Stimulated activated CD4-positive, alpha-beta T cell treated with anti-CD3 and anti-CD28 coated beads, Interleukin-1b, Interleukin-23, amount 100 ng/mL, for 24 hours (primary cell): ENCODE results near the gene PIK3R5.

ENCODE experiments used
- DNase-seq, 4 experiments: peaks; one replicate each; pipeline ENCODE4 v3.0.0-alpha.2; 2020; ENCODE audit warnings: low read depth in 4 of 4, low spot score in 1 of 4

The PIK3R5 gene

DNA sequence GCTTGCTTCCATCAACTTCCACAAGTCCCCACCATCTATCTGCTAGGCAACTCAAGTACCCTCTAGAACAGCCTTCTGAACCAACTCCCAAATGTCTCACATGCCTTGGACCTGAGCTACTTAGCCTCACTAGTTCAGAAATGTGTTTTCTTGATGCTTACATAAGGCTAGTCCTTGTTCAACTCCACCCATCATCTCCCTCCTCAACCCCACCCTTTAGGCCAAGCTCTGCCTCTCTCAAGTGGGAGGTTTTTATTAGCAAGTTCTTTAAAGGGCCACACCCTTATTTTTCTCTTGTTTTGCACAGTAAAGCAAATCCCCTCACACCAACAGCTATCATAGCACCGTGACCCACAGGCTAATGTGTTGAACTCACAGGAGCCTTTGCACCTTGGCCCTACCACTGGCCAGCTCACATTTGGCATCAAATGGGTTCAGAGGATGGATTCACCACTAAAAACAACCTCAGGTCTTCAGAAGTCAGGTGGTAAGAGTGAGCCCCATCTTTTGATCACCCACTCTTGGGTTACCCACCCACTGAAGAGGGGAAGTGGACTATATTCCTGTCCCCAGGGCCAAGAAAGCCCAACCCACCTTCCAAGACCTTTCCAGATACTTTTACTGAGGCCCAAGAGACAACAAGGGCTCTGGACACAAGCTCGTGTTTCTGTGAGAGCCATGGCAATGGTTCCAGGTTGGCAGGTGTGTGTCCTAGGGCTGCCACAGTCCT, 12.2 kb downstream of the PIK3R5 start:
- no peak for DNase-seq

DNA sequence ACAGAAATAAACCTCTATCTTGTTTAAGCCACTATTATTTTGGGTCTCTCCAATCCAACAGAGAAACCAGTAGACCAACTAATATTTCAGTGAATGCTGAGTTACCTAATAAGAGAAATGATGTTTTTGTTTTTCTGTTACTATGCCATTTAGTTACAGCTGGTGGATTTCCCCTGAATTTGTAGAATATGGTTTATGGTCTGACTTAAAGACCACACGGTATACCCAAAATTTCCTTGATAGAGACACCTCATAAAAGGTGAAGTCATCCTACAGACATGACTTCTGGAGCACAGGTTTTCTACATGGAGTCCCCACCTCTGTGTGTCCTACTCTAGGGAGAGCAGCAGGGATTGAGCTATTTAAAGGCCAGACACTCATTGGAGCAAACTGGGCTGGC, 13.3 kb downstream of the PIK3R5 start:
- DNase-seq = no peak

DNA sequence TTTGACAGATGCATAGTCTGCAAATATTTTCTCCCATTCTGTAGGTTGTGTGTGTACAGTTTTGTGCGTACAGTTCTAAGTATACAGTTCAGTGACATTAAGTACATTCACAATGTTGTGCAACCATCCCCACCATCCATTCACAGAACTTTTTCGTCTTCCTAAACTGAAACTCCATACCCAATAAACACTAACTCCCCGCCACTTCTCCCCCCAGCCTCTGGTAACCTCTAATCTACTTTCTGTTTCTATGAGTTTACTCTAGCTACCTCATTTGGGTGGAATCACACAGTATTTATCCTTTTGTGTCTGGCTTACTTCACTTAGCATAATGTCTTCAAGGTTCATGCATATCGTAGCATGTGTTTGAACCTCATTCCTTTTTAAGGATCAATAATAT, 14.3 kb downstream of the PIK3R5 start:
- no peak for DNase-seq

DNA sequence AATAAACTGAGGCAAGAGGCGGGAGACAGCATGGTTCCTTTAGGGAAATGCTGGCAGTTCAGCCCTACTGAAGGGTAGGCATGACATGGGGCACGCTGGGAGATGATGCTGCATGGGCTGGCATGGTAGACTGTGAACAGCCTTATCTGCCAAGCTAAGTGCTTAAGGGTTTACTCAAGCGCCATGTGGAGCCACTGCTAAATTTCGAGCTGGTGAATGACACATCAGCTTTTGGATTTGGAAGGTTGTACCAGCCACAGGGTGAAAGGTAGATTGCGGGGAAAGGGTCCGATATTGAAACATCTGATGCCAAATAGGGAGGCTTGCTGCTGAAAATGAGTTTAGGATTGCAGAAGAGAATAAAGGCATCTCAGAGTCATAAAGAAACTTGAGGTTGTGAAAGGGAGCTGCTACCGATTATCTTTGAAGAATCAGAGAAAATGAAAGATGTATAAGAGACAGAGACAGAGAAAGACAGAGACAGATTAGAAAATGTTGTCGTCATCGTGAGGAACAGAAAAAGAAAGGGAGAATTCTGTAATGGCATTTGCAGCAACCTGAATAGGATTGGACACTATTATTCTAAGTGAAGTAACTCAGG, 16.3 kb downstream of the PIK3R5 start:
- no peak for DNase-seq

DNA sequence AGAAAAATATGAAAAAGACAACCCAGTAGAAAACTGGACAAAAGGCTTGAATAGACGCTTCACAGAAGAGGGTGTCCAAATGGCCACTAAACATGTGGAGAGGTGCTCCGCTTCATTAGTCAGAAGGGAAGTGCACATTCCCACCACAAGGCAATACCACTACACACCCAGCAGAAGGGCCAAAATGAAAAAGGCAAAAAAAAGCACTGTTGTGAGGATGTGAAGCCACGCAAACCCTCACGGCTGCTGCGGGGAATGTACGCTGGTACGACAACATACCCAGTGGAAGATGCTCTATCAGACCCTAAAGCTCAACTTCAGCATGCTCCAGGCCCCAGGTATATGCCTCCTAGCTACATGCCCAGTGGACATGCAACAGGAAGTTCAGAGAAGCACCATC, 17.0 kb downstream of the PIK3R5 start:
- DNase-seq = no peak

DNA sequence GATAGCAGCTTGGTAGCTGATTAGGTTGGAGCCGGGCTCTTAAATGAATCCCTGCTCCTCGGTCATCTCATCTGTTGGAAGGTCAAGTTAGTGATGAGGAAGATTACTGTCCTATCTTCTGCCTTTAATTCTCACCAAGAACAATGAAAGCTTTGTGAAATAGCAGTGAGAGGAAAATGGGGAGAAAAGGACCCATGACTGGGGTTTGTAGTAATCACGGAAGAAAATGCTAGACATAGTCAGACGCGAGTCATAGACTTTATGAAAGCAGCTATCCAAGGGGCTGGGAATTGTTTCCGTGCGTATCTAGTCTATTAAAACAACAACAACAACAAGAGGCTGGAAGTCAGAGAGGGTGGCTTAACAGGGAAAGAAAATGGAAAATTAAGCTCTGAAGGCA, 18.3 kb downstream of the PIK3R5 start:
- no peak for DNase-seq

DNA sequence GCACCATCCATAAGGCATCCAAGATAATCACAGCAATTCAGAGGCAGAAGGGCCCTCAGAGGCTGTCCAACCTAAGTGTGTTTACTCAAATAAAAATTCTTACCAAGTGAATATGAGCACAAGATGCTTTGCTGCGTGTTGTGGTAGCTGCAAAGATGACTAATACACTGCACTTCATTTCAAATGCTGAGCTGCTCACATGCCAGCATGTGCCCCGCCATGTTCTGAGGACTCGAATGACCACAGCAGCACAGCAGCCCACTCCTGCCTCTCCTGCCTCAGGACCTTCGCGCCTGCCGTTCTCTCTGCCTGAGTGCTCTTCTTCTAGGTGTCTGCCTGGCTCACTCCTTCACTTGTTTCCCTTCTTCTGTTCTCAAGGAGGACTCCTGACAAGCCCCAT, 19.0 kb downstream of the PIK3R5 start:
- no peak for DNase-seq

DNA sequence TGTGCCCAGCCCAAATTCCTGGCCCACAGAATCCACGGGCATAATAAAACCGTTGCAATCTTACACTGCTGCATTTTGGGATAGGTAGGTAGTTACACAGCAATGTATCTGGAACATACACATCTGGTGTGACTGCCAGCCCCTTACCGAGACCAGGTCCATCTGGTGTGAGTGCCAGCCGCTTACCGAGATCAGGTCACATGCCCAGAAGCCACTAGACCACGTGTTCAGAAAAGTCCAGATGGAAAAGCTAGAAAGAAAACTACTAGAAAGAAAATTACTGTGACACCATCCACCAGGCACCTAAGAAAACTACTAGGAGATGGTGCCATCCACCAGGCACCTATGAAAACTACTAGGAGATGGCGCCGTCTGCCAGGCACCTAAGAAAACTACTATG, 19.4 kb downstream of the PIK3R5 start:
- no peak for DNase-seq

DNA sequence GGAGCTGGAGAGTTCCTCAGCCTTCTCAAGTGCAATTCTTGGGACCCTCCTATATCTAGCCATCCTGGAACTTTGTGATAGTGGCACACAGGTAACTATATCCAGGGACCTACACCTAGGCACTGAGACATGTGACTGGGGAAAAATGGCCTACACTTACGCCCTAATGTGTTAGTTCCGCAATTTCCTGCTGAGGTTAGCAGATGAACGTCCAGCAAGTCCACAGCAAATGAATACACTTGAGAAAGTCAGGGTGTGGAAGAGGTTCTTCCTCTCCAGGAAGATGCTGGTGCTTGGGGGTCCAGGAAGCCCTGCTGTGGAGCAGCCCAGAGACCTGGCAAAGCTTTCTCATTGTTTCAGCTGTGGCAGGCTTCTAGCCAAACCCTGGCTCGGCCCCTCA, 20.8 kb downstream of the PIK3R5 start:
- DNase-seq = no peak

DNA sequence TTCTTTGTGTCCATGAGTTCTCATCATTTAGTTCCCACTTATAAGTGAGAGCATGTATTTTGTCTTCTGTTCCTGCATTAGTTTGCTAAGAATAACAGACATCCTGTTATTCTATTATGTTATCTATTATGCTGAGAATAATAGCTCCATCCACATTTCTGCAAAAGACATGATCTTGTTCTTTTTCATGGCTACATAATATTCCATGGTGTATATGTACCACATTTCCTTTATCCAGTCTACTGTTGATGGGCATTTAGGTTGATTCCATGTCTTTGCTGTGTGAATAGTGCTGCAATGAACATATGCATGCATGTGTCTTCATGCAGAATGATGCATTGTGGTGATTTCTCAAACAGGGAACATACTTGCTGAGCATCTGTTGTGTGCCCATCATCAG, 21.4 kb downstream of the PIK3R5 start:
- no peak for DNase-seq

DNA sequence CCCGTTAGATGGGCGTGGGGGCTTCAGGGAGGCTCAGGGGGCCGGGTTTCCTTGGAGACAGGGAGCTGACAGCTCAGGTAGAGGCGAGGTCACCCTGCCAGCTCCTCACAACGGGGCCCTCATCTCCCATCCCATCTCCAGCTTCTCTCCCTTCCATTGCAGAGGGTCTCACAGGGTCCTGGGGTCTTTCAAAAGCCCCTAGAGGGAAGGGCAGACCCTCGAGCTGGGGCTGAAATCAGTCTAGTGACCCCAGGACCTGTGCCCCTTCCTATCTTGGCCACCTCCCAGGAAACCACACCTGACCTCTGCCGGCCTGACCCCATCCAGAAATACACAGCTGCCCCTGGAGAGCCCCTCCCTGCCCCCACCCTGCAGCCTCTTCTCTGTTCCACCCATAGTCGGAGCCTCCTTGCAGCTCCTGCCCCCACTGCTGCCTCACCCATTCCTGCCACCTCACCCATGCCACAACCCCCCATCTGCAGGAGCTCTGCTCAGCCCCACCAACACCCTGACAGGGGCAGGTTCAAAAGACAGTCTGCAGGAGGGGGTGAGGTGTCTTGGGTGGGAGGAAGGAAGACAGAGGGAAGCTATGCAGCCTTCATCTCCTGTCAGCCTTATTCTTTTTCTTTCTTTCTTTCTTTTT, 23.4 kb downstream of the PIK3R5 start:
- DNase-seq = no peak

DNA sequence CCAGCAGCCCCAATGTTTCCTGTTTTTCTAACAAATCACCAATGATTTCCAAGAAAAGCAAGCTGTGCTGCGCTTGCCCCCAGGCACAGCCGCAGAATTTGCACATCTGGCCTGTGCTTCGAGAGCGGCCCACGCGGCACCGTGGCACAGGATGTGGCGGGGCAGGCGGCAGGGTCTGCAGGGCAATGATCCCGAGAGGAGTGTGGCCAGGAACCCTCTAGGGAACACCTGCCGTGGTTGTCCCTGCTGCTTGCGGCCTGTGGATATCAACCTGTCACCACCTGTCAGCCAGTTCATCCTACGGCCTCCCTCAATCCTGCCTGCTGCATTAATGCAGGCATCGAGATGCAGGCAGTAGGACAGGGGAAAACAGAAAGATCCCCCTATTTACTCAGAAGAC, 24.0 kb downstream of the PIK3R5 start:
- no peak for DNase-seq

DNA sequence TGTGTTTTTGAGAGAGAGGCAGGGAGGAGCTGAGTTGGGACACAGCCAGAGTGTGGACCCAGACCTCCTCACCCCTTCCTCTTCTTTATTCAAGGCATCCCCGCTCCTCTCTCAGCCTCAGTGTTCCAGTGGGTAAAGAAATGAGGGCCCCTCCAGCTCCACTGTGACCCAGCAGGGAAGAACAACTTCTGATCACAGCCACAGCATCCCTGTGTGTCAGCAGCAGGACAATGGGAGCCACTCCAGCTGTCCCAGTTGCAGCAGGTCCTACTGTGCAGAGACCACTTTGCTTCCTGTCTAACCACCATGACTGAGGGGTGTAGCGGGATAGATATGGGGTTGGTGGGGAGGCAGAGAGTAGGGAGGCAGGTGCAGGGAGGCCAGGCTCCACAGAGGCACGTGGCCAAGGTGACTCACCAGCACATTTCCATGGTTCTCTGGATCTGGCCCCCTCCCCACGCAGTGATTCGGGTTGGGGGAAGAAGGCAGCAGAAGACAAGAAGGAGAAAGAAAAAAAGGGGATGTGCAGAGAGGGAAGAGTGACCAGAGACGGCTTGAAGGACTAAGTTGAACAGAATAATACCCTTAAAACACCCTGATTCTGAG, 24.5 kb downstream of the PIK3R5 start:
- DNase-seq = no peak

DNA sequence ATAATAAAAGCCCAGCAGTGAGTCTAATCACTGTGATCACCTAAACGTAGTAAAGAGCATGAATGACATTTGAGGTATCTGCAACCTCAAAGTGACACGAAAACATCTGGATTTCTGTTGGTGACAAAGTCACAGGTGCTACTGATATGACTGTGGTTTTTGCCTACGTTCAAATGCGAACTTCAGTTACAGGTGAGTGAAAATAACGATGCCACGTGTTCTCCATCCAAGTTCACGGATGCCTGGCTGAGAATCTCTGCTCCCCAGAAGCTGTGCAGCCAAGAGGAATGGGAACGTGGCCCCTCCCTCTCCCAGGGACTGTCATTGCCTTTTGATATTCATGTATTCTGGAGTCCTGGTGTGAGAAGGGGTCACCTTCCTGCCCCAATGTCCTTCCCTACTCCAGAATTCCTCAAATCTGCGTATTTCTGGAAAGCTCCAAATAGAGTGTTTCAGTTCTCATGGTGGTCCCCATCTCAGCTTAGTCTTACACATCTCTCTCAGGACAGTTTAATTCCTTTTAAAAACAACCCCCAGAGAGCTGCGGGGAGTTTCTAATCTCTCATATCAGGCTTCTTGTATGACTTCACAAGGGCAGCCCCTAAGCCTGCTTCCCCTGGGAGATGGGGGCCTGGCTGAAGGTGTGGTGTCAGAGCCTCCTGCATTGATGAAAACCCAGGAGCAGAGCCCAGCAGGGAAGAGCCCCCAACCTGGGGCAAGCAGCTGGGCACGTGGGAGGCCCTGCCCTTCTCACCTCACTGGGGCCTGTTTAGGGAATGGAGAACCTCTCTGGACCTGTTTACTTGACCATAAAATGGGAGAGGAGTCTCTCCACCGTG, 25.8 kb downstream of the PIK3R5 start:
- no peak for DNase-seq

DNA sequence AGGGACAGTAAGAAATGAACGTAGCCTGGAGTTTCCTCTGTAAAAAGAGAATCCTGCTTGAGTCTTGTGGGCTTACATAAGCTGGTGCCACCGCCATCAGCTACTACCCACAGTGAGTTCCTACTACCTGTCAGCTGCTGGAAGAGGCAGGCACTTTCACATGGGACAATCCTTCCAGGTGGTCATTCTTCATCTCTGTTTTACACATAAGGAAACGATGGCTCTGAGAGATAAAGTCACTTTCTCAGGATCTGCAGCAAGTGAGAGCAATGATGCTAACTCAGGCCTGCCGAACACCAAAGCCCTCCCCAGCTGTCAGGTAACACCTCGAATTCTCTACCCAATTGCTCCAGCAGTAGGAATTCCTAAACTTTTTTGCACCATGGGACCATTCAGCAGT, 26.6 kb downstream of the PIK3R5 start:
- DNase-seq = no peak

DNA sequence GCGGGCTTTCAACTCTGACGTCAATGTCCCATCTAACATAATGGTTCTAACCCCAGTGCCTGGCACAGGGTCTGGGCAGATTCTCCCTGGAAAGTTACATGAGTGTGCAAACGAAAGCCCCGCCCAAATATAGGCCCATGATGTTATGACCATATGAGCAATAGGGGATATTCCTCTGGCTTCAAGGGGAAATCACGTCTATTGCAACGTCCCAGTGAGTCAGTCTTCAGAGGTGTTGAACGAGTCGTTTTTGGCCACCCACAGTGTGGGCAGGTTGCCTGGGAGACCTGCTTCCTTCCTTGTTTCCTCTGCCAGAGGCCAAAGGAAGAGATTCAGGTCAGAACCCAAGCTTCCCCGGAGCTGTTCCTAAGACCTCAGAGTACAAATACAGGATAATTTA, 30.3 kb downstream of the PIK3R5 start:
- peak in 2 of 4 experiments; percentile 44 to 63 for DNase-seq

DNA sequence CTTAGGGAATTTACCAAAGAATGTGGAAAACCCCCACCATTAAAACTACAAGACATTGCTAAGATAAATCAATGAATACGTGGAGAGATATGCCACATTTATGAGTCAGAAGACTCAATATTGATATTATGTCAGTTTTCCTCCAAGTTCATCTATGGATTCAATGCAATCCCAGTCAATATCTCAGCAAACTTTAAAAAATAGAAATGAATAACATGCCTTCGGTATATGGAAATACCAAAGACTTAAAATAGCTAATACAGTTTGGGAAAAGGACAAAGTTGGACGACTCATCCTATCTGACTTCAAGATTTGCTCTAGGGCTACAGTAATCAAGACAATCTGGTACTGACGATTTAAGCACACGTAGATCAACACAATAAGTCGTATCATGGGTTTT, 31.2 kb downstream of the PIK3R5 start:
- DNase-seq = no peak

DNA sequence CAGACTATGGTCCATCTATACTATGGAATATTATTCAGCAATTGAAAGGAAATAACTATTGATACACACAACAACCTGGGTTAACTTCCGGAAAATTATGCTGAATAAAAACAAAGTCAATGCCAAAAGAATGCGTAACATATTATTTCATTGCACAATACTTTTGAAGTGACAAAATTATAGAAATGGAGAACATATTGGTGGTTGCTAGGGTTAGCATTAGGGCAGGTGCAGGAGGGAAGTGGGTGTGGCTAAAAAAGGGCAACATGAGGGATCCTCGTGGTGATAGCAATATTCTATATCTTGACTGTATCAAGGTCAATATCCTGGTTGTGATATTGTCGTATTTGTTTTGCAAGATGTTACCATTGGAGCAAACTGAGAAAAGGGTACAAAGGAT, 34.9 kb downstream of the PIK3R5 start:
- DNase-seq = no peak

DNA sequence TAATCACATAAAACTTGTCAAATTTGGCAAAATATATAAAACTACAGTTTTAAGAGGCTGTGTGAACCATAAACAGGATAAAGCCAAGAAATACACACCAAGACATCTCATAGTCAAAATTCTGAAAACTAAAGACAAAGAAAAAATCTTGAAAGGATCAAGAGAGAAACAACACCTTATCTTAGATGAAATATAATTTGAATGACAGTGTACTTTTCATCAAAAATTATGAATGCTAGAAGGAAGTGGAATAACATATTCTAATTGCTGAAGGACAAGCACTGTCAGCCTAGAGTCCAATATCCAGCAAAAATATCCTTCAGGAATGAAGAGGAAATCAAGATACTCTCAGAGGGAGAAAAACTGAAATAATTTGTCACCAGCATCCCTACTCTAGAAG, 37.2 kb downstream of the PIK3R5 start:
- DNase-seq = no peak

DNA sequence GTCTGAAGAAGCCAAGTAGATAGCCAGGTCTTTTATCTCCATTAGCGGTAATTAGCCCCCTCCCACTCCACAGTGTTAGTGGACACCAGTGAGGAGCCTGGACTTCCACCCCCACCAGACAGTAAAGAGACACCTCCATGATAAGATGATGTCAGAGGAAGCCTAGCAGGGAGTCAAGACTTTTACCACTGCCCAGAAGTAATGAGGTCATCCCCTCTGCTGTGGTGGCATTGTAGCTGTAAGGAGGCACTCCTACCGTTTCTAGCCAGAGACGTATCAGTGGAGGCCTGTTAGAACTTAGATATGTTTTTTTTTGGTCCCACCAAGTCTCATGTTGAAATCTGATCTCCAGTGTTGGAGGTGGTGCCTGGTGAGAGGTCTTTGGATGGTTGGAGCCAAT, 38.1 kb downstream of the PIK3R5 start:
- no peak for DNase-seq

DNA sequence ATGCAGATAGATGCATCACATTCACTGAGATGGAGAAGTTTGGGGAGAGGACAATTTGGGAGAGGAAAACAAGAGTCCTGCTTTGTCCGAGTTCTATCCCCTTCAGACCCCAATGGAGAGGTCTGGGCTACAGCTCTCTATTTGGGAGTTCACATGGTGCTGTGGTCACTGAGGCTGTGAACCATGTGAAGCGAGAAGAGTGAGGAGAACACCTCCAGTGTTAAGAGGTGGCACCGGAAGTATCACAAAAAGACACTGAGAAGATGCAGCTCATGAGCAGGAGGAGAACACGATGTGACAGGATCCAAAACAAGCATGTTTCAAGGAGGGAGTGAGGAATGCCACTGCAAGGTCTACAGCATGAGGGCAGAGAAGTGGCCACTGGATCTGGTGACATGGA, 39.7 kb downstream of the PIK3R5 start:
- DNase-seq = no peak
